Measurements from ENCODE around the gene SIGLEC6.

SIGLEC6 gene

DNA sequence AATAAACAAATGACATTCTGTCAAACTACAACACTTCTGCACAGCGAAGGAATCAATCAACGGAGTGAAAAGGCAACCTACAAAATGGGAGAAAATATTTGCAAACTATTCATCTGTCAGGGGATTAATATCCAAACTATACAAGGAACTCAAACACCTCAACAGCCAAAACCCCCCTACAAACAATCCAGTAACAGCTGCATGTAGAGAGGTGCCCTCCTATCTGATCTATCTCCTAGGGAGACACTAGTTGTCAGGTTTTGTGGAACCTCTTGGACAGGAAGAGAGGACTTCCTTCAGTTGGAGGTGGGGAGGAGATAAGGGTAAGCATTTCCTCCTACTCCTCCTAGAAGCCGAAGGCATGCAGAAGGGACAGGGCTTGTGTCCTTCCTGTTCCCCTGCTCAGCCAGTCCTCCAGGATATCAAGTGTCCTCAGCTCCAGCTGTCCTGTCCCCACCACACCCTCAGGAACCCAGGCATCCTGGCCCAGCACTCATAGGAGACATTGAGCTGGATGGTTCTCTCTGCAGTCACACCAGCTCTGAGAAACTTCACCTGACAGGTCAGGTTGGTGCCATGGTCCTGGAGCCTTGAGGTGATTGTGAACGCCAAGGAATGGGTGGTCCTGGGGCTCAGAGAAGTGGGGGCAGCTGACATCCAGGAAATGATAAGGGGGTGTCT is 63.5 kb downstream of the SIGLEC6 start:
- CTCF ChIA-PET: interaction anchor here (1.1 kb wide), 1 partner anchor 189 kb away, joined by 4 read pairs; no protein-coding TSS in a partner anchor
- no peaks in the 10 kb centered on the region for H3K36me3 Mint-ChIP-seq
- DNase-seq: no peak
- peaks cover 56% of the 10 kb centered on the region for H3K27me3 Mint-ChIP-seq
- H3K4me1 Mint-ChIP-seq: peaks cover 7% of the 10 kb centered on the region
- no peak overlapping the region for H3K4me3 Mint-ChIP-seq
- H3K9me3 Mint-ChIP-seq: no peaks in the 10 kb centered on the region
- H3K27ac Mint-ChIP-seq: no peak overlapping the region
